Measurements from ENCODE around the gene WDR45B. TPM values are rescaled to one million over a fixed set of nuclear protein-coding genes. Genes with fewer than 3 reads are reported as not detected.

WDR45B gene
- total RNA-seq, 2 donors from 2014 or later, result 75.3 to 79.1 TPM

DNA sequence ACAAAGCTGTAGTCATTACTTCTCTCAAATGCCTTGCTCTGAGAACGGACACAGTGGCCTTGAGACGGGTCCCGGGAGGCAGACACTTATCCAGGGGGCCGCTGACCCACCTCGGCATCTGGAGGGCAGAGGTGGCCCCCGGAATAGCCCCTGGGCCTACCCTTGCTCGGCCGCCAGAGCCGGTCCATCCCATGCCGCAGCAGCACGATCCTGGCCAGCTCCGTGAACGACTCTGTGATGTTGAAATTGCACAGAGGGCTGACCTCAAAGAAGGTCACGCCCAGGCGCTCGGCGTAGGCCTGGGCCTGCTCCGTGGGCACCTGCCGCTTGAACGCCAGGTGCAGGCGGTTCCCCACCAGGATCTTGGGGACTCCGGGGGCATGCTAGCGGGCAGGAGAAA lies 10.1 kb upstream of the WDR45B start:
- Histone ChIP-seq H3K27me3 (ENCODE audit: control insufficient read depth, insufficient read depth, low read length, poor library complexity, severe bottlenecking) (no peaks in the 10 kb centered on the region), H3K27ac (ENCODE audit: low read depth, low read length) (no peak overlapping the region), H3K4me1 (ENCODE audit: control insufficient read depth, insufficient read depth, low read length) (no peaks in the 10 kb centered on the region), H3K9ac (ENCODE audit: extremely low read depth, low read length, poor library complexity, severe bottlenecking) (no peak overlapping the region), H3K36me3 (ENCODE audit: control insufficient read depth, insufficient read depth, low read length) (no peaks in the 10 kb centered on the region), H3K4me3 (ENCODE audit: low read length) (no peak overlapping the region), H3K9me3 (ENCODE audit: control insufficient read depth, low read length) (no peaks in the 10 kb centered on the region)
- Mint-ChIP-seq H3K36me3 (ENCODE audit: low read depth) (no peaks in the 10 kb centered on the region), H3K27ac (no peak overlapping the region), H3K9me3 (no peaks in the 10 kb centered on the region), H3K27me3 (ENCODE audit: insufficient read depth) (no peaks in the 10 kb centered on the region), H3K4me1 (no peaks in the 10 kb centered on the region), H3K4me3 (no peak overlapping the region)
- TF ChIP-seq, protein P1, sequence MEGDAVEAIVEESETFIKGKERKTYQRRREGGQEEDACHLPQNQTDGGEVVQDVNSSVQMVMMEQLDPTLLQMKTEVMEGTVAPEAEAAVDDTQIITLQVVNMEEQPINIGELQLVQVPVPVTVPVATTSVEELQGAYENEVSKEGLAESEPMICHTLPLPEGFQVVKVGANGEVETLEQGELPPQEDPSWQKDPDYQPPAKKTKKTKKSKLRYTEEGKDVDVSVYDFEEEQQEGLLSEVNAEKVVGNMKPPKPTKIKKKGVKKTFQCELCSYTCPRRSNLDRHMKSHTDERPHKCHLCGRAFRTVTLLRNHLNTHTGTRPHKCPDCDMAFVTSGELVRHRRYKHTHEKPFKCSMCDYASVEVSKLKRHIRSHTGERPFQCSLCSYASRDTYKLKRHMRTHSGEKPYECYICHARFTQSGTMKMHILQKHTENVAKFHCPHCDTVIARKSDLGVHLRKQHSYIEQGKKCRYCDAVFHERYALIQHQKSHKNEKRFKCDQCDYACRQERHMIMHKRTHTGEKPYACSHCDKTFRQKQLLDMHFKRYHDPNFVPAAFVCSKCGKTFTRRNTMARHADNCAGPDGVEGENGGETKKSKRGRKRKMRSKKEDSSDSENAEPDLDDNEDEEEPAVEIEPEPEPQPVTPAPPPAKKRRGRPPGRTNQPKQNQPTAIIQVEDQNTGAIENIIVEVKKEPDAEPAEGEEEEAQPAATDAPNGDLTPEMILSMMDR (conservative IDR thresholded peaks at IDR 0.05), result no peak
- DNase-seq, result no peak
- 94 to 99% methylated on average over 21 to 23 of the region's 23 CpGs for WGBS, 2 experiments (ENCODE audit: insufficient coverage in 1 of 2, insufficient read length in 1 of 2)

DNA sequence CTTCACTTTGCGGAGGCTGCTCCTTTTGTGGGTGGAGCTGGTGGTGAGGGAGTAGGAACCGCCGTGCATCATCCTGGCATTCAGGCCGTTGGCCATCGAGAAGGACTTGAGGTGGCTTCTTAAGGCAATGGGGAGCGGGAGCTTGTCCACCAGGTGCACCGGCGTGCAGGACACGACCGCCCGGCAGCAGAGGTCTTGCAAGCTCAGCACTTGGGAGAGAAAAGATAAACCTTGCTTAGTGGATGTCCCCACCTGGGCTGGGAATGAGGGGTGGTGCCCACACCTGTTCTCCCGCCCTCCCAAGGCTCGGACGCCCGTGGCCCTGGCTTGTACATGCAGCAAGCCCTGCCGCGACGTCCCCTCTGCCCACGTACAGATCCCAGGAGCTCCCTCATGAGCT lies 9.7 kb upstream of the WDR45B start:
- DNase-seq, result no peak
- Histone ChIP-seq H3K4me1 (ENCODE audit: control insufficient read depth, insufficient read depth, low read length) (no peaks in the 10 kb centered on the region), H3K9ac (ENCODE audit: extremely low read depth, low read length, poor library complexity, severe bottlenecking) (no peak overlapping the region), H3K9me3 (ENCODE audit: control insufficient read depth, low read length) (no peaks in the 10 kb centered on the region), H3K36me3 (ENCODE audit: control insufficient read depth, insufficient read depth, low read length) (no peaks in the 10 kb centered on the region), H3K27me3 (ENCODE audit: control insufficient read depth, insufficient read depth, low read length, poor library complexity, severe bottlenecking) (no peaks in the 10 kb centered on the region), H3K27ac (ENCODE audit: low read depth, low read length) (no peak overlapping the region), H3K4me3 (ENCODE audit: low read length) (no peak overlapping the region)
- H3K4me3 Mint-ChIP-seq, result no peak overlapping the region
- TF ChIP-seq, protein P1 (conservative IDR thresholded peaks at IDR 0.05), result no peak
- H3K36me3 Mint-ChIP-seq (ENCODE audit: low read depth), result no peaks in the 10 kb centered on the region
- 93 to 99% methylated on average over 18 to 19 of the region's 19 CpGs for WGBS, 2 experiments (ENCODE audit: insufficient coverage in 1 of 2, insufficient read length in 1 of 2)
- H3K9me3 Mint-ChIP-seq, result no peaks in the 10 kb centered on the region
- H3K27me3 Mint-ChIP-seq (ENCODE audit: insufficient read depth), result no peaks in the 10 kb centered on the region
- H3K4me1 Mint-ChIP-seq, result no peaks in the 10 kb centered on the region
- H3K27ac Mint-ChIP-seq, result no peak overlapping the region

DNA sequence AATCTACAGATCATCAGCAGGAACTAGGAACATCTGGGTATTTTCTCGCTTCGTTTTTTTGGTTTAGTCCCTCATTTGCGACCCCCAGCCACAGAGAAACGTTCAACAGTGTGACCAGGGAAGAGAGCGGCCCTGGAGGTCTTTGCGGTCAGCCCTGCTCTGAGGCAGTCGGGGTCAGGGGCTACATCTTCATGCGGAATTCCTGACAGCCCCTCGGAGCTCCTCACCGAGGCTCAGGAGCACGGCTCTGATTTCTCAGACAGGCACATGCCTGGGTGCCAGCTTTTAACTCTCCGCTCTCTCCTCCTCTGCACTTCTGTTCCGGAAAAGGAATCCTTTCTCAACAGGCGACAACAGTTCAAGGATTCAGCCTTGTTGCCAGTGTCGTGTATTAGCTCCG lies 8.0 kb upstream of the WDR45B start:
- Histone ChIP-seq H3K27me3 (ENCODE audit: control insufficient read depth, insufficient read depth, low read length, poor library complexity, severe bottlenecking) (no peaks in the 10 kb centered on the region), H3K27ac (ENCODE audit: low read depth, low read length) (no peak overlapping the region), H3K36me3 (ENCODE audit: control insufficient read depth, insufficient read depth, low read length) (no peaks in the 10 kb centered on the region), H3K9ac (ENCODE audit: extremely low read depth, low read length, poor library complexity, severe bottlenecking) (no peak overlapping the region), H3K4me1 (ENCODE audit: control insufficient read depth, insufficient read depth, low read length) (no peaks in the 10 kb centered on the region), H3K4me3 (ENCODE audit: low read length) (no peak overlapping the region), H3K9me3 (ENCODE audit: control insufficient read depth, low read length) (no peaks in the 10 kb centered on the region)
- 90 to 95% methylated on average over 12 to 16 of the region's 16 CpGs for WGBS, 2 experiments (ENCODE audit: insufficient coverage in 1 of 2, insufficient read length in 1 of 2)
- H3K27me3 Mint-ChIP-seq (ENCODE audit: insufficient read depth), result no peaks in the 10 kb centered on the region
- H3K36me3 Mint-ChIP-seq (ENCODE audit: low read depth), result no peaks in the 10 kb centered on the region
- no peak for DNase-seq
- no peak overlapping the region for H3K27ac Mint-ChIP-seq
- no peak overlapping the region for H3K4me3 Mint-ChIP-seq
- H3K4me1 Mint-ChIP-seq, result no peaks in the 10 kb centered on the region
- no peaks in the 10 kb centered on the region for H3K9me3 Mint-ChIP-seq
- TF ChIP-seq, protein P1 (conservative IDR thresholded peaks at IDR 0.05), result no peak
